NCI-H187 treated with DMSO at 0.1 percent for 48 hours (cell line): Measurements from ENCODE around the gene NINJ1.

ENCODE experiments used
- DNase-seq: peaks from one replicate; lab custom pipeline; 2025; lab: John Stamatoyannopoulos, UW

Gene NINJ1

DNA sequence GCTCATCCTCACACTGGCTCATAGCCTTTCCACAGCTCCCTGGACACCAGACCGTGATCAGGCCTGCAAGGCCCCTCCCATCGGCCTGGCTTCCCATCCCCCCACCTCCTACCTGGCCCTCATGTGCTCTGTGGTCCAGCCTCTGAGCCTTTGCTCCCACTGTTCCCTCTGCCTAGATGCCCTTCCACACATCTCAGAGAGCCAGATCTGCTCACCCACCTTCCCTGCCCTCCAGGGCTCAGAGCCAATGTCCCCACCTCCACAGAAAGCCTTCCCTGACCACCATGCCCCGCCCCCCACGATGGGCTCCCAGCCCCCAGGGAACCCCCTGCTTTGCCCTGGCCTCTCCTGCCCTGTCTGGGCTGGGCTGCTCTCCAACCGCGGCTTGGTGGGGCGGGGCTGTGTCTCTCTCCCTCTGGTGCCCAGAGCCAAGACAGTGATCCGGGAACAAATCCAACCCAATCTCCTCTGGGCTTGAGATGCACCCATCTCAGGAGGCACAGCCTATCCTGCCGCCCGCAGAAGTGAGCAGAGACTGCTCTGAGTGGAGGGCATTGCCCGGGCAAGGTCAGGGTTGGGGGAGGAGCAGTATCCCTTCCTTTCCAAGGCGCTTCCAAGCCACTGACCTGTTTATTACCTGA is 1.6 kb downstream of the NINJ1 start:
- no peak for DNase-seq

DNA sequence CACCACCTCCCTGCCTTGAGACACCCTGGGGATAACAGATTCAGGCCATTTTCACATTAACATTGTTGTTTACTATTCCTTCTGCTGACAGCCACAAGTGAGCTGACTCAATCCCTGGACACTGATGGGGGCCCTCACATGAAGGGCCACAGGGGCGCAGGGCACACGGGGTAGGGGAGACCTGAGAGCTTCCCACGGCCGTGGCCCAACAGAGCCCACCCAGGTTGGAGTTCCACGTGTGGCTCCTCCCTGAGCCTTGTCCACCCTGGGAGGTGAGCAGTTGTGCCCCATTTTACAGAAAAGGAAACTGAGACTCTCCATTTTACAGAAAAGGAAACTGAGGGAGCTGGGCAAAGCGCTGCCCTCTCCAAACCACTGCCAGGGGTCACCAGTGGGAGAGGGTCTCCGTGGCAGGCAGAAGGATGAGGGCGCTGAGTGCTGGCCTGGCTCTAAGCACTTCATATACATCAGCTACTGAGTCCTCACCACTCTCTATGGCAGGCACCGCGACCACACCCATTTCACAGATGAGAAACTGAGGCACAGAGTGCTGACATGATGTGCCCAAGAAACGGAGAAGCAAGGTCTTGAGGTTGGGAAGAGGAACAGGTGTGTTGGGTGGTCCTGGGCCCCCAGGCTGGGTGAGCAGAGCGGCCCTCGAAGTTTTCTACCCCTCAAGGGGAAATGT is 2.3 kb downstream of the NINJ1 start:
- no peak for DNase-seq

DNA sequence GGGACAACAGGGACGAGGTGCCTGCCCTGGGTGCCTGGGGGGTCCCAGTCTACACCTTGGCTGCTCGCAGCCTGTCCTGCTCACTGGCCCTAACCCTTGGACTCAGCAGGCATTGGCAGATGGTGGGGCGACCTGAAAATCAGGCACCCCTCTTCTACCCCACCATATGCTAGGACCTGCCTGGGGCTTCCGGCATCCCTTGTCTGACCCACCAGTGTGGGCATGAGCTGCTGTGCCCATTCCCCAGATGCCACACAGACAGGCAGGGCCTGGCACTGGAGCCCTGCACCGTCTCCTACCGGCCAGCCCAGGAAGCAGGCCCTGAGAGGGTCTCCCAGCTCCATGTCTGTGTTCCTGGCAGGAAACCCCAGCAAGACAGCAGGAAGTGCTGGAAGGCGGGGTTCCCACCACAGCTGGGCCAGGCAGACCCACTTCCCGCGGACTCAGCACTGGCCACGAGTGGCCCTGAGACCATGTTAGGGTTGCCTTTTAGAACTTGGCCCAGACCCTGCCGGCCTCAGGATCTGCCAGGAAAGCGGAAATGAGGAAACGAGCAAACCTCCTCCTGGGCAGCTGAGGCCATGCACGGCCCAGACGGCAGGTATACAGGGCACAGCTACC is 3.1 kb downstream of the NINJ1 start:
- DNase-seq: no peak

DNA sequence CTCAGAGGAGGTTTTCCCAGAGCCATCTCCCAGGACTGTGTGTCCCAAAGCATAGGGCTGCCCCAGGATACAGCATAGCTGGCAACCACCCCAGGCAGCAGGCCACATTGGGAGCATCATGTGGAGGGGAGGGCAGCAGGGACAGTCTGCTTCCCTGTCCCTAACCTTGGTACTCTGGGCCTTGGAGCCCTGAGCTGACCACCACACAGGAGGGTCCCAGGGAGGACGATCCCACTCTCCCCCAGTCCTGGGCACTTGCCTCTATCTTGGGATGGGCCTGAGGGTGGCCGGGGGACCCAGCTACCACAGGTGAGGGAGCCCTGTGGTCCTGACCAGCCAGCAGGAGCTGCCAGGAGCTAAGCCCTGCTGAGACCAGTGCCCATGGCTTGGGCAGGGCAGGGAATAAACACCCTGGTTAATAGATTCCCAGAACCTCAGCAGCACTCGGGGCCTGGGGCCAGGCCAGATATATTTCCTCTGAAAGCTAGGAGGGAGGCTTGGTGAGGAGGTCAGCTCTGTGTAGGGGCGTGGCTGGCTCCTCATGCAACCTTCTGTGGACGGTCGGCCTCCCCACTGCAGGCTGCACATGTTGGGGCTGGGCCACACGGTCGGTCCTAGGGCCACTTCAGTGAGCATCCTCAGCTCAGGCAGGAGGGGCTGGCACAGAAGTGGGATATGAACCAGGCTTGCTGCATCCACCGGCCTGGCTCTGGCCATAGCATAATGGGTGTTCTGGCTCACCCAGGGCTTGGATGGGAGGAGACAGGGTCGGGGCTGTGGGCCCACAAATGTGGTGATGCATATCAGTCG is 4.2 kb downstream of the NINJ1 start:
- DNase-seq: no peak

DNA sequence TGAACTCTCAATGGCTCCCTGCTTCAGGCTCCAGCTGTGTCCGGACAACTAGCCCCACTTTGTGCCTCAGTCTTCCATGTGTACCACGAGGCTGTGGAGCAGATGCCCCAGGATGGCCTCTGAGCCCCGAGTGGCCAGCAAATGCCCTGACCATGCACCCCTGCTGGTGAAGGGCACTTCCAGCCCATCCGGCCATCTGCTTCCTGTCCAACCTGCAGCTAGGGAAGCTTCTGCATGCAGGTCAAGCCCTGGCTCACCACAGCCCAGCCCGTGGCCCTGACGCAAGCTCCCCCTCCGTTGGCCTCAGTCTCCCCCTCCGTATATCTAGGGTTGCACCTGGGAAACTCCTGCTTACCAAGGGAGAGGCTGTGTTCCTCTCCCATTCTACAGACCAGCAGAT is 4.8 kb downstream of the NINJ1 start:
- no peak for DNase-seq

DNA sequence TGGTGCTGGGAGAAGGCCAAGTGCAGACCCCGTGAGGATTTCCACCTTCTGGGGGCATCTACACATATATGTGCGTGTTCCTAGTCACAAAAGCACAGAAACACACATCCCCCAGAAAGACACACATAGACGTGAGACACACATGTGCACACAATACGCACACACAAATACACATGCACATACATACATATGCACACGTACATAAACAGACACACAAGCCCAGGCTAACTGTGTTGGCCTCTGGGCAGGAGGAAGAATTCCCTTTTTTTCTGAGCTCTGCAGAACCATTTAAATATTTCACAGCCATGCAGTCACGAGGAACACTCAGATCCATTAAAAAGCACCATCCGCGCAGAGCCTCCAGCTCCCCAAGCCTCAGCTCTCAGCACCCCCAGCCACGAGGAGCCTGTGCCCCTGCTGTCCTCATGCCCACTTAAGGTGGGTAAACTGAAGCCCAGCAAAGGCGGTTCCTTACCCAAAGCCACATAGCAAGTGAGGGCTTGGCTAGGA is 5.3 kb downstream of the NINJ1 start:
- DNase-seq: no peak

DNA sequence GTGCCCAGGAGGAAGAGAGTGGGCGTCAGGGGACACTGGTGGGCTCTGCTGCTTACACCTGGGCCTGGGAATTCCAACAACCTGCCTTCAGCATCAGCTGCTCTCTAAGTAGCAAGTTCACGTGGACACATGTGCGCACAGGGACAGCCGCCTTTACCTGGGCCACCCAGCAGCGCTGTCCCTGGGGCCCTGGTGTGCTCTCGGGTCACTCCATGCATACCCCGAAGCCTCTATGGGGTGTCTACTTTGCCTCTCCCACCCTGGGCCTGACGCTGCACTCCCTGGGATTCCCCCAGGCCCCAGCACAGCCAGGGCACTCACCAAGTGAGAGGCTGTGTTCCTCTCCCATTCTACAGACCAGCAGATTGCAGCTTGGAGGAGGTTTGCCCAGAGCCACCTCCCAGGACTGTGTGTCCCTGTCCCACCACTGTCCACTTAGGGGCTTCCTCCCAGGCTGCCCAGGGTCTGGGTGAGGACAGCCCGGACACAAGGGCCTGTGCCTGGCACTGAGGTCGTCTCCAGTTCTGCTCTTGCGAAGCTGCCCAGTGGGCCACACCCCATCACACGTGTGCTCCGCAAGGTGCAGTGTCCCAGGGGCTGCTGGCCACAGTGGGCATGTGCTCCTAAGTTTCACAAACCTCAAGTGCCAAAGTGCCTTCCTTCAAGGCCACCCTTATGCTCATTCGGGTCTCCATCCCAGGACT is 5.9 kb downstream of the NINJ1 start:
- no peak for DNase-seq

DNA sequence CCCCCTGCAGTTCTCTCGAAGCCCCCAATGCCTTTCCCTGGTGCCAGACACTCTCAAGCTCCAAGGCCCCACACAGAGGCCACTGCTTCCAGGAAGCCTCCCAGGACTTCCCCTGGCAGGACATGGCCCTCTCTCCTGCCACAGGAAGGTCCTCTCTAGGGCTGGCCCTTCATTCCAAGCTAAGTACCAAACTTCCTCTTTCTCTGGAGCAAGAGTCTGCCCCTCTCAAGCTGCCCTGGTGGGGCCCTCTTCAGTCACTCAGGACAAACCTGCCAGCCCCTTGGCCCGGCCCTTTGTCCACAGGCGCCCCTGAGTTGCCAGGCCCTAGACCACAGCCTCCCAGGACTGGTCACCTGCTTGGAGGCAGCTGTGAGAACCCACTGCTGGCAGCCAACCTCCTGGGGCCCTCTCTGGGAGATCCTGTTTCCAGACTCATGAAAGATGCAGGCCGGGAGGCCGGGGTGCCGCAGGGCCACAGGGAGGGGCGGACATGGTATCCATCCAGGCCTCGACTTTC is 6.6 kb downstream of the NINJ1 start:
- no peak for DNase-seq

DNA sequence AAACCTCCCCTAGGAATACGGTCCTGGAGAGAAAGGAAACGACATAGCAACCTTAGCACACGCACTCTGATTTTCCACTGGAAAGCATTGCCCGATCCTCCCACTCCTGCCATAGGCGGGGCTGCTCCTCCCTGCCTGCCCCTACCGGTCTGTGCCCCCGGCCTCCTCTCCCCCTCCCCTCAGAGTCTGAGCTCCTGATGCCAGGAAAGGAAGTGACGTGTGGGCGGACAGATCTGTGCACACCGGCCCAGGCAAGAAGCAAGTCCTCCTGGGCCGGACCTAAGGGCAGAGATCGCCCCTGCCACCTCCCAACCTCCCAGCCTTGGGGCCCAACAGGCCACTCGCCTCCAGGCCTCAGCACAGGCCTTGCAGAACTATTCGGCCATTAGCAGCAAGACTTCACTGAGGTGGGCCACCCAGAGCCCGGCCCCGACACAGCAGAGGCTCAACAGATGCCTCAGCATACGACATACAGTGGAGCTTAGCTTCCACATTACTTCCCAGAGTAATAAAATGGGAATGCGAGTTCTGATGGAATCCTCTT is 7.2 kb downstream of the NINJ1 start:
- DNase-seq: no peak

DNA sequence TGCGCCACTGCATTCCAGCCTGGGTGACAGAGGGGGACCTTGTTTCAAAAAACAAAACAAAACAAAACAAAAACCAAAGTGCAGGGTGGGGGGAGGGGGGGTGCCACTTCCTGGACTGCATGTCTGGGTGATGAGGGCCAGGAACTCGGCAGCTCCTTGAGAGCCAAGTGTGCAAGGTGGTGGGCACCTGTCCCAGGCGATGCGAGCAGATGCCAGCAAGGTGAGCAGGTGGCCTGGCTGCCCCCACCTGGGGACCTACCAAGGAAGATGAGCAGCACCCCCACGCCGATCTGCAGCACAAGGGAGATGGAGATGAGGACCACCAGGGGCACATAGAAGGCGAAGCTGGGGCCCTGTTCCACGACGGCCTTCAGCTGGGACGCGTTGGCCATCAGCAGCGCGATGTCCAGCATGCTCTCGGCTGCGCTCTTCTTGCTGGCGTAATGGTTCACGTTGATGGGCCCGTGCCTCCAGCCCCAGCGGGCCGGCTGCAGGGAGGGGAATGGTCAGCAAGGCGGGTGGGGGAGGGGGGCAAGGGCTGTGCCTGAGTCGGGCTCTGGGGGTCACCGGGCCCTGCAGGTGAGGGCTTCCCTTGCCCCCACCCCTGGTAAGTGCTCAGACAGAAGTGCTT is 7.8 kb downstream of the NINJ1 start:
- no peak for DNase-seq

DNA sequence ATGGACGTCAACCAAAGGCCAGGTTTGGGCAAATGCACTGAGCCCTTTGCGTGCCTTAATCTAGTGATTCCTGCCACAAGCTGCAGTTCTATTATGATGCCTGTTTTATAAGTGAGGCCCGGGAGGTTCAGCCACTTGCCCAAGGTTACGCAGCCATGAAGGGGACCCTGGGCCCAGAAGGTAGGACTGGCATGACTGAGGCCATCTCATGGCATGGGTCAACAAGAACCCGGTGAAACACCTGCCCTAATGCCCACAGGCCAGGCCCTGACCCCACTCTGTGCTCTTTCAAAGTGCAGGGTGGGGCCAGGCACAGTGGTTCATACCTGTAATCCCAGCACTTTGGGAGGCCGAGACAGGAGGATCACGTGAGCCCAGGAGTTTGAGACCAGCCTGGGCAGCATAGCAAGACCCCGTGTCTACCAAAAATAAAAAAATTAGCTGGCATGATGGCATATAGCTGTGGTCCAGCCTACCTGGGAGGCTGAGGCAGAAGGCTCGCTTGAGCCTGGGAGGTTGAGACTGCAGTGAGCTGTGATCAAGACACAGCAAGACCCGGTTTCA is 8.6 kb downstream of the NINJ1 start:
- DNase-seq: no peak

DNA sequence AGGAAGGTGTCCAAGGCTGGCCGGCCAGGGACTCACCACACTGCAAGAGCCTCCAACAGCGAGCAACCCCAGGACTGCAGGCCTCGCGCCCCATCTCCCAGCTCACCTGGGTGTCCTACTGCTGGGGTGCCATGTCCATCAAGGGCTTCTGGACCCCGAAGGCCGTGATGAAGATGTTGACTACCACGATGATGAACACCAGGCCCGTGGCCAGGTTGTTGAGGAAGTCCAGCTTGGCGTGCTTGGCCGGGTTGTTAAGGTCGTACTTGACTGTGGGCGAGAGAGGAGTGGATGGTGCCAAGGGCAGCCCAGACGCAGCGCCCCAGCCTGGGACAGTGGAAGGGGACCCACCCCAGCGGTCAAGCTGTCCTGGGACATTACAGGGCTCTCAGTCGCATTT is 9.3 kb downstream of the NINJ1 start:
- no peak for DNase-seq

DNA sequence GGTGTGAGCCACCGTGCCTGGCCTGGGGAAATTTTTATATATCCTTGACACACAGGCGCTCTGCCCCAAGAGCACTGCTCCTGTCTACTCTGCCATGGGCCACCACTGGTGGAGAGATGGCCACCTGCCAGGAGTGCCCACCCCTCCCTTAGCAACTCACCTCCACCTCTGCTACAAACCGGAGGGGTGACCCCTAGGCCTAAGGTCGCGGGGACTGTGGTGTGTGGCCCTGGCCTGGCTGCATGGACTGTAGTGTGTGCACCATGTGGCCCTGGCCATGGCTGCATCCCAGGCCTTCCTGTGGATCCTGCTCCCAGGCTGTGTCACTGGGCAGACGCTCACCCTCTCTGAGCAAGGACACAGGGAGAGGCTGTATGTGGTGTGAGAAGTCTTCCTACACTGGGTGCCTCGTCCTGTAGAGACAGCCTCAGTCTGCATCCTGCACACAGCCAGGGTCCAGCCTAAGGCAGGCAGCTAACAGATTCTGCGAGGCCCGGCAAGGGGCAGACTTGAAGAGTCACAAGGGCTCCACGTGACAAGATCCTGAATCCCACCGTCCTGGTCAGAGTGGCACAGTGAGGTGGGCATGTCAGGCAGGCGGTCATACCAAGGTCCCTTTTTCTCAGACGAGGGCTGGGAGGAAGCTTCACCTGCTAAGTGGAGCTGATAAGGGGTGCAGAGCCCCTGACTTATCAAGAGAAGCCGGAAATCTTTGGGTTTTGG is 10.3 kb downstream of the NINJ1 start:
- DNase-seq: no peak

DNA sequence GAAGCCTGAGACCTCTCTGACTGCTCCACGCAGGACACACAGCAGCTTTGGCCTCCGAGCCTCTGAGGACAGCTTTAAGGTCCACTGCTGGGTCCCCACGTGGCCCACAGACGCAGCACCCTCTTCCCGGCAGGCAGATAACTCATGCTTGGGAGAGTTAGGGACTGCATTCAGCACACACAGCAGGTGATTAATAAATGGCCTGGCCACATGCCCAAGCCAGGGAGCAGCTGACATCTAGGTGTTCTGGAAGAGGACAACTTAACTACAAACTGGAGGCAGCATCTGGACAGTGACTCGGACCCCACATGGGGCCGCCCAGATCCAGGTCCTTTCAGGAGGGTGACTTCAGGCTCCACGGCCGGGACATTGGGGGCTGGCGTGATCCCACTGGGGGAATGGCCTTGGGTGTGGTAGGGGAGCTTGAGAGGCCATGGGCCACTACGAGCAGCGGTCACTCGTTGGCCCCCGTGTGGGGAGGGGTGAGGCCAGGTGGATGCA is 11.3 kb downstream of the NINJ1 start:
- no peak for DNase-seq

DNA sequence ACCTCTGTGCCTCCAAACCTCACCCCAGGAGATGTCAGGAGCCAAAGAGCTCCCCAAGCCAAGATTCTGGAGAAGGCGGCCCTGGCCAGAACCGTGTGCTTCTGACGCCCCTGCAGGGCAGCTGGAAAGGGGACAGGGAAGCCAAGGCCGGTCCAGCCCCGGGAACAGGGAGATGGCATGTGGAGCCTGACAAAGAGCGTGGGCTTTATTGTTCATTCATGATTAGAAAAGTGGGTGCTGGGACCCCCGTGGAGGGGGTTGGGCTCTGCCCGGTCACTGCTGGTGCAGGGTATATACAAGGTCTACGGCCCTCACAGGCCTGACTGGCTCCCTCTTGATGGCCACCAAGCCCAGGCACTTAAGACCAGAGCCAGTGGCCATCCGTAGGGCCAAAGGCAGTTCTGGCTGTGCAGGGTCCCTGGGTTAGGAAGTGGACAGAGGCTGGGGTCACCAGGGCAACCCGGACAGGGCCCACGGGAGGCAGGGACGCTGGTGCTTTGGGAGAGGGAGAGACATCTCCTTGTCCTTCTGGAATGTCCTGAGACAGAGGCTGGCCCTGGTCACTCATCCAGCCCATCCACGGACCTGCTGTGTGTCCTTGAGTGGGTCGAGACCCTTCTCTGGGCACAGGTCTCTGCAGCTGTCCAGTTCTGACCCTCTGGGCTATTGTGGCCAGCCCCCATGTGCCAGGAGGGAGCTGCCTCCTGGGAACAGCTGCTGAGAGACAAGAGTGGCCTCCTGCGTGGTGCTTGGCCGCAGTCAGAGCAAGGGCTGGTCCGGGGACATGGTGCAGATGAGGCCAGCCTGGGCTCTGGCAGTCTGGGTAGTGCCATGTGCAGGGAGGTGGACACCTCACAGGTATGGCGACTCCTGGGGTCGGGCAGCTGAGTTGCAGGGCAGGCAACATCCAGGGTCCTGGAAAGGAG is 12.5 kb downstream of the NINJ1 start:
- DNase-seq: no peak

DNA sequence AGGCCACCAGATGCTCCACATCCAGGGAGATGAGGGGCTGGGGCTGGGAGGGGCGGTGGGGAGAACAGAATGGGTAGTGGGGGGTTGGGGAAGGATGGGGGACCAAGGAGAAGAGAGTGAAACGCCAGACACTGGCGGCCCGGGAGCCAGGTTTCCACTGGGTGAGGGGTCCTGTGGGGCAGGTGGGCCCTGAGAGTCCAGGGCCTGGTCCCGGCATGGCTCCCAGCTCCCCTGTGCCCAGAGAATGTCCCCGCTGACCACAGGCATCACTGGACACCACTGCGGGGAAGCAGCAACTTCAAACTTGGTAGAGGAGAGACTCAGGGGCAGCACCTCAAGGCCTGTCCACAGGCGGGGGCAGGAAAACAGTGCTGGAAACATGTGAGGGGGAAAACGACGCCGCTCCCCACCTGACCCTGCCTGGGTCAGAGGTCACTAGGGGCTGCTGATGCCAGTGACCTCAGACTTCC is 13.2 kb downstream of the NINJ1 start:
- no peak for DNase-seq

DNA sequence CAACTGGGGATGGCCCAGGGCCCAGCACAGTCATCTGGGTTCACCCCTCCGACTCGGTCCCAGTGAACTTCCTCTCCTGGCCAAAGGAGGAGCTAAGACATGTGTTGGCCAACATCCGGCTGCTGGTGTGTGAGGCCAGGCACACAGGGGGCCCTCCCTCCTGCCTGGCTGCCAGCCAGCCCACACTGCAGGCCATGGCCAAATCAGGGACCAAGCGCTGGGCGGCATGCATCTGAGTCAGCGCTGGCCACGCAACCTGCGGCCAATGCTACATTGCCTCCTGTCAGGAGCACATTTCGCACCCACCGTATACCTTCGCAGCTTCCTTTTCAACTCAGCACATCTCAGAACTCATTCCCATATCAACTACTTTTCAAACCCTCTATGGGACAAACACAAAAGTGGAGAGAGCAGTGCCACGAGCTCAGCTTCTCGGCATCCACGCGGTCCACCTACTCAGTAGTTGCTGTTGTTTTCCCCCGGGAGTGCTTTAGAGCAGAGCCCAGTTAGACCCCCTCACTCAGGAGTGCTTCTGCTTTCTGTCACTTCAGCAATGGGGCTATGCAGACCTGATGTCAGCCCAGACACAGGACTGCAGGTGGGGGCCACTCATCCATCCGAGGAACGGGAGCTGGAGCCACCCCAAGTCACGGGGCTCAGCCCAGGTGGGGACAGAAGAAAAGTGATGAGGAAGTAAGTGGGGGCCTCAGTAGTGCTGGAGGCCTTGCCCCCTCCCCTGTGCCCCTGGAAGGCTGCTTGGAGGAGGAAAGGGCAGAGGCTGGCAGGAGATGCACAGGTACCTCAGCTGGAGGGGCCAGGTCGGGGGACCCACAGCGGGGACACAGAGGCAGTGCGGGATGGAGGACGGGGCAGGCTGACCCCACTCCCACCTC is 13.9 kb downstream of the NINJ1 start:
- no peak for DNase-seq

DNA sequence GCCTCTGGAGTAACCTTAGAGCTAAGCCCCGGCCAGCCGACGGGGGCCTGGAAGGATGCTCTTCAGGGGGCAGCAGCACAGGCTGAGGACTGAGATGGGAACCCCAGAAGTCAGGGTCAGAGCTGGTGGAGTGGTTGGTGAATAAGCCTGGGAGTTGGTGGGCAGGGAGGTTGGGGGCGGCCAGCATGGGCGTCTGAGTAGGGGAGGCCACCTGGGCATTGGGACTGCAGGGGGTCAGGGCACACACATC is 14.4 kb downstream of the NINJ1 start:
- DNase-seq: no peak
